NCI-H446 treated with DMSO at 0.1 percent for 48 hours (cell line): ENCODE data around the gene SPTLC2.
"Not testable (repeated sequence)": the region's sequence is repeated elsewhere in the genome, so short reads cannot be mapped to it uniquely, and the experiment has no call there.

Source experiments
- DNase-seq: peaks from one replicate; lab custom pipeline; 2025; lab: John Stamatoyannopoulos, UW

SPTLC2 gene

DNA sequence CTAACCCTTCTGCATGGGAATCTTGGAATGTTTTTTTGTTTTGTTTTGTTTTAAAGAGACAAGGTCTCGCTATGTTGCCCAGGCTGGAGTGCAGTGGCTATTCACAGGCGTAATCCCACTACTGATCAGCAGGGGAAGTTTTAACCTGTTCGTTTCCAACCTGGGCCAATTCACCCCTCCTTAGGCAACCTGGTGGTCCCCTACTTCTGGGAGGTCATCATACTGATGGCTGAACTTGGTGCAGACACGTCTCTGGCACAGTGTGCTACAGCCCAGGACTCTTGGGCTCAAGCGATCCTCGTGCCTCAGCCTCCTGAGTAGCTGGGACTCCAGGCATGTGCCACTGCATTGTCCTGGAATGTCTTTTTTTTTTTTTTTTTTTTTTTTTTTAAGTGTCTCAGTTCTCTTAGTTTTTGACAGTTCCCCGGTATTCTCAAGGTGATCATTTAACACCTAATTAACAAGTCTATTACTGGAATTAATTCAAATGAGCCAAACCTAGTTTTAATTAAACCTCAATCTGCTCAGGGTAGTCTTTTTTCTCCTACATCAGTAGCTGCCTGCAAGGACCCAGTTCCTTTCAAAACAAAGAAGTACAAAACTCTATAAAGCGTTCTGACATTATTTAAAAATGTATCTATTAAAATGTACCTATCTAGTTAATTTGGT is 68.8 kb downstream of the SPTLC2 start:
- DNase-seq = no peak

DNA sequence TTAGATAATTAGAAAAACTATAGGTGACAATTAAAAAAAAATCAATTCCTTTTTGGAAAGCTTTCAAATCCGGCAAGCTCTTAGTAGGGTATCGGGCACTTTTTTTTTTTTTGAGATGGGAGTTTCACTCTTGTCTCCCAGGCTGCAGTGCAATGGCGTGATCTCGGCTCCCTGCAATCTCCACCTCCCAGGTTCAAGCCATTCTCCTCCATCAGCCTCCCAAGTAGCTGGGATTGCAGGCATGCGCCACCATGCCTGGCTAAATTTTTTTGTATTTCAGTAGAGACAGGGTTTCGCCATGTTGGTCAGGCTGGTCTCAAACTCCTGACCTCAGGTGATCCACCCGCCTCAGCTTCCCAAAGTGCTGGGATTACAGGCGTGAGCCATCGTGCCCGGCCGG is 71.3 kb downstream of the SPTLC2 start:
- DNase-seq = not testable (repeated sequence)

DNA sequence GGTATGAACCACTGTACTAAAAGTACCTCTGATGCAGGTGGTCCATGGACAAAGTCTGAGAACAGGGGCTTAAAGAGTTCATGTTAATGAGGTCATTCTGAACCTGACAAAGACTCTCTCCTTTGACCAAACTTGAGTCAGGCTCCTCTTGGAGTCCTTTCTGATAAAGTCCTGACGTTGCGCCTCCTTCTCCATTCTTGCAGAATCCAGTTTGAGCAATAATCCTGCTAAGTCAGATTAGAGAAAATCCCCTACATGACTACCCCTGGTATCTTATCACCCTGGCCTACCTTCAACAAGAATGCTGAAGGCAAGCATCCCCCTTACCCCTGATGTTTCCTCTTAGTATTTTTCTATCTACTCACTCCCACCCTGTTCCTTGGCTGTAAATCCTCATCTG is 71.9 kb downstream of the SPTLC2 start:
- no peak for DNase-seq

DNA sequence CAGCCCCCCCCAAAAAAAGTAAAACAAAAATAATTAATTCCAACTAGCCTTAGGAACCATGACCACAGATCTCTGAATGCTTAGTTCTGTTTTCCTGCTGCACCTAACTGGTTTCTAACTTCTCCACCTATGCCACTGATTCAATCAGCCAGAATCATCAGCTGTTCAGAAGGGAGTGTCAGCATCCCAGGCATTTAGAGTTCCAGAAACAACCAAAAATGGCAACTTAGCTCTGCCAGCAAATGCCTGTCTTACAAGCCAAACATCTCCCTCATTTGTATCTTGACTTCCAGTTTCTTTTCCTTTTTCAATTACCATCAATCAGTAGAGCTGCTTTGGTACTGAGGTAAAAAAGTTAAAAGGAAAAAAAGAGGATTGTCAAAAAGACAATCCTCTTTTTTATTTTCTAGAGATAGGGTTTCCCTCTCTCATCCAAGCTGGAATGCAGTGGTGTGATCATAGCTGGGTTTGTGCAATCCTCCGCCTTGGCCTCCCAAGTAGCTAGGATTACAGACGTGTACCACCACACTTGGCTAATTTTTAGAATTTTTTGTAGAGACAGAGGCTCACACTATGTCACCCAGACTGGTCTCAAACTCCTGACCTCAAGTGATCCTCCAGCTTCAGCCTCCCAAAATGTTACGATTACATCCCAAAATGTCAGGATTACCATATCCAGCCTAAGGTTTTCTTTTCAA is 72.7 kb downstream of the SPTLC2 start:
- no peak for DNase-seq

GRCh38 chr14:77543240-77543551 is 73.2 kb downstream of the SPTLC2 start:
- no peak for DNase-seq

GRCh38 chr14:77542421-77543239 is 73.8 kb downstream of the SPTLC2 start:
- no peak for DNase-seq

- DNase-seq = no peak
These were observed 74.5 kb downstream of the SPTLC2 start for GRCh38 chr14:77541905-77542304.

DNA sequence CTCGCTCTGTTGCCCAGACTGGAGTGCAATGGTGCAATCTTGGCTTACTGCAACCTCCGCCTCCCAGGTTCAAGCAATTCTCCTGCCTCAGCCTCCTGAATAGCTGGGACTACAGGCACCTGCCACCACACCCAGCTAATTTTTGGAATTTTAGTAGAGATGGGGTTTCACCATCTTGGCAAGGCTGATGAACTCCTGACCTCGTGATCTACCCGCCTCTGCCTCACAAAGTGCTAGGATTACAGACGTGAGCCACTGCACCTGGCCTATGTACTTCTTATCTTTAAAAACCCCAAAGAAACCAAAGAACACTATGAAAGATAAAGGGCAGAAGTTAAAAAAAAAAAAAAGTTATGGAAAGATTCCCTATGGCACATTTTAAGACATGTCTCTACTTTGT is 79.5 kb downstream of the SPTLC2 start:
- not testable (repeated sequence) for DNase-seq

- no peak for DNase-seq
These were observed 85.4 kb downstream of the SPTLC2 start for GRCh38 chr14:77531071-77531470.

- no peak for DNase-seq
These were observed 86.5 kb downstream of the SPTLC2 start for GRCh38 chr14:77529963-77530362.

GRCh38 chr14:77529213-77529612 is 87.2 kb downstream of the SPTLC2 start:
- no peak for DNase-seq

- not testable (repeated sequence) for DNase-seq
These were observed 87.7 kb downstream of the SPTLC2 start for GRCh38 chr14:77528701-77529100.

DNA sequence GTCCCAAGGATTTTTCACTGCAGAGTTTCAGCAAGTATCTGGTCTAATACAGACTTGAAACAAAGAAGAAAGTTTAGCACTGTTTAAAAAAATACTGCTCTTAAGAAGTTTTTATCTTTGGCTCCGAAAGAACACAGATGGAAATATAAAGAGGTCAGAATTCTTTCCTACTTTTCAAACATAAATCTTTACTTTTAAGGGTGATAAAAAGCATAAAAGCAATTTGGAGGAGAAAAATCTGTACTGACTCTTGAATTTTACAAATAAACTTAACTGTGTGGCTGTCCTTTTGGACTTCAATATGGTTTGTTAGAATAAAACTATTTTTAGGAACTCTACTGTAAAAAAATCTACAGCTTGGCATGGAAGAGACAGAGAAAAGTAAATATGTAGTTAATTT is 90.2 kb downstream of the SPTLC2 start:
- DNase-seq = no peak

GRCh38 chr14:77524536-77524935 is 91.9 kb downstream of the SPTLC2 start:
- DNase-seq = no peak

DNA sequence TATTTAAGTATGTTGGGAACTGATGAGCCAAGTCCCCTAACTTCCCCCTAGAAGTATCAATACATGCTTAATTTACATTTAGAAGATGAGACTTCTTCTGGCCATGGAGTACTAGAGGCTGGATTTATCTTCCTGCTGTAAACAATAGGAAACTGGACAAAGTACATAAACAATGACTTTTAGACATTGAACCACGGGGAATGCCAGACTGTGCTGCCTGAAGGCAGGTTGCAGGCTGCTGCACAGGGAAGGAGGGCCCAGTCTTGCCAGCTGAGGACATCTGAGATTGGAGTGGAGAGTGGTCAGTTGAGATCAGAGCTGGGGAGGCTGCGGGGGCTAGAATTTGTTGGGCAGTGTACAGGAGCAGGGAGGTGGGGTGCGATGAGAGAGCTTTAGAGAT is 93.3 kb downstream of the SPTLC2 start:
- no peak for DNase-seq

GRCh38 chr14:77520555-77520954 is 95.9 kb downstream of the SPTLC2 start:
- no peak for DNase-seq

GRCh38 chr14:77516126-77516525 is 100.3 kb downstream of the SPTLC2 start:
- no peak for DNase-seq

DNA sequence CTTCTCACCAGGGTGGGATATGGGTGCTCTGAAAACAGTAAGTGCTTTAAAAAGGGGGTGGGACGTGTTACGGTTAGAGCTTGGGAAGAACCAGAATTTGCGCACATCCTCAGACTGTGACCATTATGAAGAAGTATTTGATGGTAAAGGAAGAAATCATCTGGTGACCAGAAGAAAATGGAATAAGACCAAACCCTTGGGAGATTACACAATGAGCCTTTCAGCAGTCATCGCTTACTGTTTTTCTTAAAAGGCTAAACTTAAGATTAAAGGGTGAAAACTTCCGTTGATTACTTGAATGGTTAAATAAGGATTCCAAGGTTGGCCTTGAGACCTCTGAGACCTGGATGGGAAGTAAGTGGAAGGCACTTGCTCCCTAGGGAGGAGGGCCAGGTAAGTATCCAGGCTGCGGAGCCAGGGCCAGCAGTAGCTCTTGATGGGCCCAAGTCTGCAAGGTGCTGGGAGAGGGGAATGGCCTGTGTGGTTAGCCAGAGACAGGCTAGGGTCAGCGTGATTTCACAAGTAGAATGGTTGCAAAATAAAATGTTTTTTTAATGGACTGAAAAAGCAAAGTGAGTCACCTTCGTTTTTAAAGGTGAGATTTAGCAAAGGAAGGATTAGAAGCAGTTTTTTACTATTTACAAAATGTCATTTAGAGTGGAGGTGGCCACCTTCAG is 104.8 kb downstream of the SPTLC2 start:
- no peak for DNase-seq

DNA sequence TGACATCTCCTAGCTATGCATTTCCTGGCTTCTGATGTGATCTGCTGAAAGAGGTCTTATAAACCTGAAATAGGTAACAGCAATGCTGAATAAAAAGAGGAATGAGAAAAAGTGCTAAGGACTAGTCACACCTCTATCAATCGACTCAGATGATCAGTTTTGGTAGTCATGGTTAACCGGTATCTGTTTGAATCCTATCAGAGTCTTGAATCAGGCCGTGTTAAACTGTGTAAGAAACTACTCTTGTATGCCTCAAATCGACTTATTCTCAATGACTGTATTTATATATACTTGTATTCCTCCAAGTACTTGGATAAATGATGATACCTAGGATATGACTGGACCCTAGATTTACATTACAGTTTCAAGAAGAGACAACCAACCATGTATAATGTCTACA is 107.1 kb downstream of the SPTLC2 start:
- DNase-seq = no peak

- DNase-seq = no peak
These were observed 107.6 kb downstream of the SPTLC2 start for GRCh38 chr14:77508876-77509275.

DNA sequence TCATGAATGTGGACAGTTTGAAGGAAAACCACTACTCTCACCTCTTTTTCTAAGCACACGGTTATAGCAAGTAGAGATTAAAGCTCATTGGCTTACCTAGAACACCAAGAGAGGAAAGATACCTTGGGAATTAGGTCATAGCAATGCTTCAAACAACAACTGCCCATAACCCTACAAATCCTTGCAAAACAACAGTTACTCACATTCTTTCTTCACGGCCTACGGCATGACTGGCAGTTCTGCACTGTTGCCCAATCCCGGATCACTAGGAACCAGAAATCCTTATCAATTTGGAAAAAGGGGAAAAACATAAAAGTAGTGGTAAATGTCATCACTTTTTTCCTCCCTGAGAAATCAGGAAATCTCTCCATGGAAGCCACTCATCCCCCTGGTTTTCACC is 108.2 kb downstream of the SPTLC2 start:
- DNase-seq = no peak

- DNase-seq = no peak
These were observed 108.7 kb downstream of the SPTLC2 start for GRCh38 chr14:77507762-77508161.

DNA sequence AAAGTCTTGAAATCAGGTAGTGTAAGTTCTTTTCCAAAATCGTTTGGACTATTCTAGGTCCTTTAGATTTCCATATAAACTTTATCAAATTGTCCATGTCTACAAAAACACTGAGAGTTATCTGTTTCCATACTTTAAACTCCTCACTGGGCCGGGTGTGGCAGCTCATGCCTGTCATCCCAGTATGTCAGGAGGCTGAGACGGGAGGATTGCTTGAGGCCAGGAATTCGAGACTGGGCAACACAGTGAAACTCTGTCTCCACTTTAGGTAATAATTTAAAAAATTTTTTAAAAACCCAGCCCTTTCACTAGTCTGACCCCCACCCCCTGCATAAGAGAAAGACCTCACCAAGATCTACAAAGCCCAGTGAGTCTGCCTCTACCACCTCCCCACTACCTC is 111.4 kb downstream of the SPTLC2 start:
- no peak for DNase-seq
